Fibroblast of skin of left quadriceps (primary cell): ENCODE results near the gene MIPOL1.
"Not testable (repeated sequence)": the region's sequence is repeated elsewhere in the genome, so short reads cannot be mapped to it uniquely, and the experiment has no call there.

Experiments used
- DNase-seq, 2 experiments: peaks; one replicate each; pipeline ENCODE4 v3.0.0-alpha.2; 2013; ENCODE audit warnings: low read depth in 2 of 2

Gene MIPOL1

GRCh38 chr14:37197421-37198272 is at the start of gene MIPOL1:
MIPOL1 (plus strand) TSS chr14:37197937; CDS start chr14:37247889, 49,952 bp downstream.
- peak; percentile 75 to 78 for DNase-seq

DNA sequence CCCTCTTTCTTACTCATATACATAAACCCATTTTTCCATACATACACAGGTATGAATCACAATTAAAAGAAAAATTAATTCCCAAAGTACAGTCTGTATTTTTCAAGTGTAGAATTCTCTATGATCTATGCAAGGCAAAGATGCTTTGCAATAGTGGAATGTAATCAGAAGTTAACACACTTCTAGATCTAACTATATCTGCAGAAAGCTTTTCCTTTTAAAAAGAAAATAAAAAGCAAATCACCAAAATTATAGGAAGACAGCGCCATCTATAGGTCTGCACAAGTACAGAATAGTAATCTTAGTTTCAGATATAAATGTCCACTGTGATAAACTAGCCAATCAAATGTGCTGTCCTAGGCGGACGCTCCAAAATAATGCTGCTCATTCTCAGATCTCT is 47.3 kb upstream of the MIPOL1 start:
- peak in 1 of 2 experiments; percentile 18 for DNase-seq

- DNase-seq, result no peak
Measured at GRCh38 chr14:37153005-37153404, 44.7 kb upstream of the MIPOL1 start.

DNA sequence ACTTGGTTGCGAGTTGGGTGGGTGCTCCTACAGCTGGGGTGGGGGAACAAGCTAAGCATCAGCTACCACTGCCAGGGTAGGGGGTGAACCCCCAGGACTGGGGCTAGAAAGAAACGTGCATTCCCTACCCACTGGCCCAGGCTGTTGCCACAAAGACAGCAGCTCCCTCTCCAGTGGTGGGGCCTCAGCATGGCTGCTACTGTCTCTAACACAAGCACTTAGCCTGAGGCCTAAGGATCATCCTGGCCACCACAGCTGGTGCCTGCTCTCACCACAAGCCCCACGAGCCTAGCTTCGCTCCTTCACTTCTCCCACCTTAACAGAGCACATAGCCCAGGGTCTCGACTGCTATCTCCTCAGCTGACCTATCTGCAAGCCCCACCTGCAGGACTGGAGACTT is 44.3 kb upstream of the MIPOL1 start:
- DNase-seq, result no peak

DNA sequence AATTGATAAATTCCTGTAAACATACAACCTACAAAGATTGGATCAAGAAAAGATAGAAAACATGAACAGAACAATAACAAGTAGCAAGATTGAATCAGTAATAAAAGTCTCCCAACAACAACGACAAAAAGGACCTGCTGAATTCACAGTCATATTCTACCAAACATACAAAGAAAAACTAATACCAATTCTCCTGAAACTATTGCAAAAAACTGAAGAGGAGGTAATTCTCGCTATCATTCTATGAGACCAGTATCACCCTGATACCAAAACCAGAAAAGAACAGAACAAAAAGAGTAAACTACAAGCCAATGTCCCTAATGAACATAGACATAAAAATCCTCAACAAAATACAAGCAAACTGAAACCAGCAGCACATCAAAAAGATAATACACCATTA is 39.8 kb upstream of the MIPOL1 start:
- no peak for DNase-seq

DNA sequence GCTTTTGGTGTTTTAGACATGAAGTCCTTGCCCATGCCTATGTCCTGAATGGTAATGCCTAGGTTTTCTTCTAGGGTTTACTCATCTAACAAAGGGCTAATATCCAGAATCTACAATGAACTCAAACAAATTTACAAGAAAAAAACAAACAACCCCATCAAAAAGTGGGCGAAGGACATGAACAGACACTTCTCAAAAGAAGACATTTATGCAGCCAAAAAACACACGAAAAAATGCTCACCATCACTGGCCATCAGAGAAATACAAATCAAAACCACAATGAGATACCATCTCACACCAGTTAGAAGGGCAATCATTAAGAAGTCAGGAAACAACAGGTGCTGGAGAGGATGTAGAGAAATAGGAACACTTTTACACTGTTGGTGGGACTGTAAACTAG is 35.4 kb upstream of the MIPOL1 start:
- DNase-seq, result not testable (repeated sequence)

- DNase-seq, result no peak
Measured at GRCh38 chr14:37165794-37166193, 31.9 kb upstream of the MIPOL1 start.

DNA sequence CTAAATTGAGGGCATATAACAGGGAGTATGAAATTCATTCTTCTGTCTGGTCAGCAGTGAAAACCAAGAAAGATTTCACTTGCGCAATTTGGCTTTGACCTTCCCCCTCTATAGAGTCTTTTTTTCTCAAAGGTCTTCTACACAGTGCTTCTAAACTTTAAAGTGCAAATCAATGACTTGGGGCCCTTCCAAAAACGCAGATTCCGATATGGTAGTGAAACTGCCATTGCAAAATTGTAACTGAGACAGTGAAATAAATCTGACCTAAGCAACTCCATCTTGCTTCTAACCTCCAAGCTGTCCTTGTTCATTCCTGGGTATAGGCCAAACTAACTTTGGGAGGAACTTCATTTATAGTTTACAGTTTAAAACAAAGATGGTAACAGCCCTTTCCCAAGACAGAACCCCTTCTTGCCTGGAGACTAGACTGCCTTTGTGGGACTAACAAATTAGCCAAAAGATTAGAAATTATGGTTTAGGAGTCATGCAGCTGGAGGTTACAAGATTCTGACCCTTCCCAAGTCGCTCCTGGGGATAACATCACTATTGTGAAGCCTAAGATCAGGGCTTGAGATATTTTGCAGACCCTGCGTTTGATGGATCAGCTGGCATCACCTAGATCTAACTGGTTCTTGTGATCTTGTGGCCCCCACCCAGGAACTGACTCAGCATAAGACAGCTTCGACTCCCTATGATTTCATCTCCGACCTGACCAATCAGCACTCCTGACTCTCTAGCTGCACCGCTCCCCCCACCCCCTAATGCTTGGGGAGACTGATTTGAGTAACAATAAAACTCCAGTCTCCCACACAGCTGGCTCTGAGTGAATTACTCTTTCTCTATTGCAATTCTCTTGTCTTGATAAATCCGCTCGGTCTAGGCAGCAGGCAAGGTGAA is 30.3 kb upstream of the MIPOL1 start:
- DNase-seq, result no peak

DNA sequence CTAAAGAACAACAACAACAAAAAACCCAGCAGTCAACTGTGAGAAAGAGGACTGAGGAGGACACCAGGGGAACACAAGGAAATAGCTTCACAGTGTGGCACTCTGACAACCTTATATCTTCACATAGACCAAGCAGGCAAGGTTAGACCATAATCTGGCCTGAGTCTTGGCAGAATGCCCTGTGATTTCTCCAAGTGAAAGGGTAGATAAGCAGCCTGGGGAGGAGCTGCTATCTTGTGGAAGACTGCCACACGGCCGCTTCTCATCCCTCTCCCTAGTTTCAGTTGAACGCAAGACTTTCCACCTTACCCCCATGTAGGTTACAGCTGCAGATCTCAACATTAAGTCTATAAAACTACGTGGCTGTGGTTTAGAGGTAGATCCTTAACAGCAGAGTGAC is 29.0 kb upstream of the MIPOL1 start:
- DNase-seq, result no peak

DNA sequence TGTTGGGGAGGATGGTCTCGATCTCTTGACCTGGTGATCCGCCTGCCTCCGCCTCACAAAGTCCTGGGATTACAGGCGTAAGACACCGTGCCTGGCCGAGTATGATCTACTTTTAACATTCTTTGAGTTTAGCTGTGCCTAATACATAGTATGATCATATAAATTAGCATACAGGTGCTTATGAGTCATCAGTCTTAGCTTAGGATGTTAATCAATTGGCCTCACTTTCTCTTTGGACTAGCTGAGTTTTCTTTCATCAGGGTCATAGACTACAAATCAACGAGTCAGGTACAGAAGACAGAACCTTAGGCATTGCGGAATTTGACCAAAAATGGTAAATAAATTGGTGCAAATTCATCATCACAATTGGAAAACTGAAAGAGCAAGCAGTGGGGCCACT is 27.5 kb upstream of the MIPOL1 start:
- no peak for DNase-seq

DNA sequence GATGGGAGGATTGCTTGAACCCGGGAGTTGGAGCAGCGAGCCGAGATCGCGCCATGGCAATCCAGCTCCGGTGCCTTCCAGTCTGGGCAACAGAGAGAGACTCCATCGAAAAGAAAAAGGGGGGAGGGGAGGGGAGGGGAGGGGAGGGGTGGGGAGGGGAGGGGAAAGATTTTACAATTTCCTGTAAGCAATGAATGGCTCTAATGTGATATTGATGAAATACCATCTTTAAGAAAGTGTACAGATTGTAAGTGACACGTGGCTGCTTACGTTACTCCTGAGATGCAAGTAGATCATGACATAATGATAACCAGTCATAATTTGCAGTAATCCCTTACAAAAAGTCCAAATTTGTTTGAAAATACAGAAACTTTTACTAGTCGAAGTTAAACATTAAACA is 26.7 kb upstream of the MIPOL1 start:
- DNase-seq, result no peak

GRCh38 chr14:37171678-37172023 is 26.1 kb upstream of the MIPOL1 start:
- no peak for DNase-seq

- DNase-seq, result peak; percentile 47 to 59
Measured at GRCh38 chr14:37172024-37172869, 25.5 kb upstream of the MIPOL1 start, which contains the start of gene SLC25A21. SLC25A21 (minus strand) TSS chr14:37172606.

GRCh38 chr14:37172936-37173614 is 24.7 kb upstream of the MIPOL1 start:
- no peak for DNase-seq

DNA sequence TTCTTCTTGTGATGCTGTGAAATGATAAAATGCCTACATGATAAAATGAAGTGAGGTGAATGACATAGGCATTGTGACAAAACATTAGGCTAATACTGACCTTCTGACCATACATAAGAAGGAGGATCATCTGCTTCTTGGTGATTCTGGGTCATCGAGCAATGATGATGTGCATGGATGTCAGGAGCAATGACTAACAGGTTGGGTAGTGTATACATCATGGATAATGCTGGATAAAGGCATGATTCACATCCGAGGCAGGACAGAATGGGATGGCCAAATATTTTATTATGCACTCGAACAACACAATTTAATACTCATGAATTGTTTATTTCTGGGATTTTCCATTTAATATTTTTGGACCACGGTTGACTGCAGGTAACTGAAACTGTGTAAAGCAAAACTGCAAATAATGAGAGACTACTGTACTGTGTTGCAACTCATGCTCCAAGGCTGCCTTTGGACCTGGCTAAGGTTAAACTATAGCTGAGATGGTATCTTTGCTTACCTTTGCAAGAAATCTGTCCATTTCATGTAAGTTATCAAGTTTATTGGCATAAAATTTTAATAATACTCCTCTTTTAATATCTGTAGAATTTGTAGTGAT is 17.7 kb upstream of the MIPOL1 start:
- no peak for DNase-seq

GRCh38 chr14:37180886-37181285 is 16.9 kb upstream of the MIPOL1 start:
- DNase-seq, result not testable (repeated sequence)

- DNase-seq, result no peak
Measured at GRCh38 chr14:37181441-37181840, 16.3 kb upstream of the MIPOL1 start.

- DNase-seq, result not testable (repeated sequence)
Measured at GRCh38 chr14:37184520-37184919, 13.2 kb upstream of the MIPOL1 start.

DNA sequence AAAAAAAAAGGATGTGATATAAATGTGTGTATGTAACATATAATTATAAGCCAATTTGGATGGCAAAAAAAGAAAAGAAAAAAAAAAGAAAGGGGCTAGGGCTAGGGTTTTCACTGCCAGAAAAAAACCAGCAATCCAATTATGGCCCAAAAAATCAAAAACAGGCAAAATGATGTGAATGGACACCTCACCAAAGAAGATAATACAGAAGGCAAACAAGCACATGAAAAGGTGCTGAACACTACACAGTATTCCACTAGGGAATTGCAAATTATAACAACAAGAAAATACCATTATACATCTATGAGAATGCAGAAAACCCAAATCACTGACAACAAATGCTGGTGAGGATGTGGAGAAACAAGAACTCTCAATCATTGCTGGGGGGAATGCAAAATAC is 12.1 kb upstream of the MIPOL1 start:
- no peak for DNase-seq

- DNase-seq, result no peak
Measured at GRCh38 chr14:37186865-37187264, 10.9 kb upstream of the MIPOL1 start.

DNA sequence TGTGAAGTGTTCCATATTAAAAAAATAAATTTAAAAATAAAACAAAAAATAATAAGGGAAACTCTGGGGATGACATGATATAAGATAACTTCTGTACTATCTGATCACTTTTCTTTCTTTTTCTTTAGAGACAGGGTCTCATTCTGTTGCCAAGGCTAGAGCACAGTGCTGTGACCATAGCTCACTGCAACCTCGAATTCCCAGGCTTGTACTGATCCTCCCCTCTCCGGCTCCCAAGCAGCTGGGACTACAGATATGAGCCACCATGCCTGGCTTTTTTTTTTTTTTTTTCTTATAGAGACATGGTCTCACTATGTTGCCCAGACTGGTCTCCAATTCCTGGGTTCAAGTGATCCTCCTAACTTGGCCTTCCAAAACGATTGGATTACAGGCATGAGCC is 10.4 kb upstream of the MIPOL1 start:
- DNase-seq, result no peak
